Endothelial cell of umbilical vein (primary cell): ENCODE results near the gene ATG14. TPM values are rescaled to one million over a fixed set of nuclear protein-coding genes. Genes with fewer than 3 reads are reported as not detected.

Source experiments
- BruUV-seq: library from RNA; stranded (reverse); fragments of 400-500 nt; replicated peaks from 2 replicates; lab custom pipeline; 2021; lab: Mats Ljungman, UMichigan
- CTCF ChIA-PET: fragments of 300-600, 350-600 bp; sonication (Branson Sonifier 250); formaldehyde crosslinking; loops from one replicate; lab custom pipeline; 2021; ENCODE audit warnings: antibody characterized with exemption, inconsistent platforms; lab: Charles Lee
- POLR2A ChIA-PET: fragments of 300-600, 350-600 bp; sonication (Branson Sonifier 250); formaldehyde crosslinking; loops from one replicate; lab custom pipeline; 2021; ENCODE audit warnings: antibody characterized with exemption, inconsistent platforms; lab: Charles Lee
- DNase-seq: peaks from one replicate; pipeline ENCODE4 v3.0.0-alpha.2; 2011; ENCODE audit warnings: low read depth, low spot score
- FAIRE-seq: peaks from 2 replicates; lab custom pipeline; 2011; peaks lifted over from hg19 to GRCh38; lab: Jason Lieb, UNC
- H2AFZ ChIP-seq: 2 replicates; pipeline ENCODE4 v1.6.0; 2012; ENCODE audit warnings: low read depth, low read length, control low read depth, inconsistent platforms
- H3K27ac ChIP-seq: 2 replicates; pipeline ENCODE4 v1.5.1; 2011; ENCODE audit warnings: low read depth, mild to moderate bottlenecking, control low read depth, low read length, moderate library complexity; ENCODE audit not compliant: insufficient read depth
- H3K27me3 ChIP-seq, 2 experiments: 2 replicates each; pipeline versions ENCODE4 v1.6.0 to v1.6.1; 2011; ENCODE audit warnings: low read length in 2 of 2, mixed read lengths in 1 of 2; ENCODE audit not compliant: control insufficient read depth in 2 of 2, insufficient read depth in 2 of 2
- H3K36me3 ChIP-seq, 2 experiments: 2 replicates in 1 of 2; 3 replicates in 1 of 2; pipeline ENCODE4 v1.5.1; 2011; ENCODE audit warnings: low read length in 2 of 2, mild to moderate bottlenecking in 1 of 2, moderate library complexity in 1 of 2; ENCODE audit not compliant: control insufficient read depth in 2 of 2, insufficient read depth in 2 of 2; ENCODE audit errors: extremely low read depth in 1 of 2
- H3K4me1 ChIP-seq: 3 replicates; pipeline ENCODE4 v1.5.1; 2011; ENCODE audit warnings: mild to moderate bottlenecking, low read length; ENCODE audit not compliant: control insufficient read depth, insufficient read depth; ENCODE audit errors: extremely low read depth
- H3K4me2 ChIP-seq: 2 replicates; pipeline ENCODE4 v1.6.1; 2011; ENCODE audit warnings: low read length, control low read depth, mixed read lengths; ENCODE audit not compliant: insufficient read depth
- H3K4me3 ChIP-seq, 3 experiments: fragments of 200-600 bp in 1 of 3; sonication (generic), shearing (Covaris generic) in 1 of 3; replicated peaks in 1 of 3; 2 replicates each; pipeline ENCODE4 v1.5.1; 2011 to 2016; ENCODE audit warnings: control low read depth in 3 of 3, low read length in 3 of 3, mild to moderate bottlenecking in 2 of 3, inconsistent platforms in 1 of 3, low read depth in 1 of 3, moderate library complexity in 1 of 3; ENCODE audit not compliant: insufficient read depth in 1 of 3
- H3K79me2 ChIP-seq: 2 replicates; pipeline ENCODE4 v1.6.0; 2012; ENCODE audit warnings: low read length, inconsistent platforms; ENCODE audit not compliant: control insufficient read depth, insufficient read depth
- H3K9ac ChIP-seq: replicated peaks from 2 replicates; pipeline ENCODE3; 2011; ENCODE audit warnings: low read length, control low read depth; ENCODE audit not compliant: insufficient read depth; ENCODE audit errors: extremely low read depth
- H3K9me1 ChIP-seq: replicated peaks from 3 replicates; pipeline ENCODE4 v1.6.0; 2011; ENCODE audit warnings: mild to moderate bottlenecking, low read length; ENCODE audit not compliant: control insufficient read depth, insufficient read depth; ENCODE audit errors: extremely low read depth
- H3K9me3 ChIP-seq: replicated peaks from 2 replicates; pipeline ENCODE4 v1.5.1; 2012; ENCODE audit warnings: low read length, inconsistent platforms; ENCODE audit not compliant: control insufficient read depth, insufficient read depth
- H4K20me1 ChIP-seq: replicated peaks from 2 replicates; pipeline ENCODE3; 2011; ENCODE audit warnings: mild to moderate bottlenecking, low read length; ENCODE audit not compliant: control insufficient read depth, insufficient read depth; ENCODE audit errors: extremely low read depth
- EZH2 ChIP-seq: IDR thresholded peaks from 2 replicates; pipeline ENCODE4 v1.6.1; 2012; ENCODE audit warnings: borderline replicate concordance, low read depth, mild to moderate bottlenecking, moderate library complexity, low read length, inconsistent platforms; ENCODE audit not compliant: severe bottlenecking
- FOS ChIP-seq: IDR thresholded peaks from 2 replicates; pipeline ENCODE4 v1.6.1; 2011; ENCODE audit warnings: mild to moderate bottlenecking, low read length, moderate library complexity, borderline replicate concordance; ENCODE audit not compliant: insufficient read depth
- GATA2 ChIP-seq: IDR thresholded peaks from 2 replicates; pipeline ENCODE4 v1.7.0; 2011; ENCODE audit warnings: low read depth, mild to moderate bottlenecking, moderate library complexity, mixed read lengths, low read length; ENCODE audit not compliant: insufficient read length, insufficient read depth
- JUN ChIP-seq: IDR thresholded peaks from 2 replicates; pipeline ENCODE4 v1.6.1; 2011; ENCODE audit warnings: borderline replicate concordance, low read depth; ENCODE audit not compliant: insufficient read length, insufficient read depth
- MYC ChIP-seq: IDR thresholded peaks from one replicate; pipeline ENCODE4 v1.6.1; 2011; ENCODE audit warnings: mild to moderate bottlenecking, low read depth, low read length
- POLR2A ChIP-seq: IDR thresholded peaks from 2 replicates; pipeline ENCODE4 v1.6.1; 2012; ENCODE audit warnings: low read depth, mild to moderate bottlenecking, control low read depth, low read length
- POLR2AphosphoS5 ChIP-seq: IDR thresholded peaks from 2 replicates; pipeline ENCODE4 v1.6.1; 2012; ENCODE audit warnings: low read depth, mild to moderate bottlenecking, control low read depth, low read length, moderate library complexity; ENCODE audit not compliant: insufficient read depth
- dilution Hi-C: fragments of 300-500 bp; cut with MboI; formaldehyde crosslinking; loops from one replicate; pipeline ENCODE4 v1.15.0; 2019; ENCODE audit warnings: low sequenced_read_pairs; ENCODE audit not compliant: extremely low pct_ligation_motif_present
- intact Hi-C: fragments of 100-400 bp; cut with micrococcal nuclease; formaldehyde crosslinking; loops from one replicate; pipeline ENCODE4 v1.10.0; 2022
- polyA plus RNA-seq, 4 experiments: library from polyadenylated mRNA; depleted of rRNA in 3 of 4; stranded (reverse) in 3 of 4; unstranded in 1 of 4; fragments of >200 nt; gene quantifications; 2 replicates each; pipeline versions ENCODE4 v1.2.1 to v1.2.3, GENCODE V29; 2011 to 2012; ENCODE audit warnings: missing spikeins in 1 of 4
- total RNA-seq: library from RNA; stranded (reverse); gene quantifications from 2 replicates; pipeline ENCODE4 v1.2.3, GENCODE V29; 2021
- TF ChIP-seq, protein P1 (sequence below), 2 donors: IDR thresholded peaks; 1 replicate in 1 of 2; 2 replicates in 1 of 2; pipeline ENCODE4 v1.5.1; 2011; ENCODE audit warnings: low read length in 2 of 2, mild to moderate bottlenecking in 2 of 2, moderate library complexity in 2 of 2, control low read depth in 1 of 2, inconsistent platforms in 1 of 2, low read depth in 1 of 2; ENCODE audit not compliant: insufficient read depth in 1 of 2; ENCODE audit errors: extremely low read depth in 1 of 2
- TF ChIP-seq, protein P2 (sequence below): IDR thresholded peaks from 2 replicates; pipeline ENCODE4 v1.6.1; 2011; ENCODE audit not compliant: insufficient read depth, insufficient read length

The ATG14 gene
- total and polyA plus RNA-seq, 2 donors (not counting 3 experiments of a cell fraction or from before 2014, with no cell fraction given), result 5.9 to 10.0 TPM

DNA sequence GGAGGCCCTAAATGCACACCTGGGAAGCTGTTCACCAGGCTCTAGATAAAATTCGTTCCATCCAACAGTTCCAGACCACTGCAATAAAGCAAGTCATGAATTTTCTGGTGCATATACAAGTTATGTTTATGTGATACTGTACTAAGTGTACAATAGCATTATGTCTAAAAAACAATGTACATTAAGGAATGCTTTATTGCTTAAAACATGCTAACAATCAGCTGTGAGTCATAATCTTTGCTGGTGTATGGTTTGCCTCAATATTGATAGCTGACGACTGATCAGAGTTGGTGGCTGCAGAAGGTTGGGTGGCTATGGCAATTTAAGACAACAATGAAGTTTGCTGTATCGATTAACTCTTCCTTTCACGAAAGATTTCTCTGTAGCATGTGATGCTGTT, 52.3 kb downstream of the ATG14 start:
- Histone ChIP-seq H3K9me3 (no peaks in the 10 kb centered on the region), H3K9me1 (no peaks in the 10 kb centered on the region), H3K4me3 (no peak overlapping the region), H3K27ac (no peak overlapping the region), H3K4me2 (no peak overlapping the region), H3K9ac (no peak overlapping the region), H3K79me2 (no peaks in the 10 kb centered on the region), H3K36me3 (no peaks in the 10 kb centered on the region), H3K4me1 (no peaks in the 10 kb centered on the region), H2AFZ (no peak overlapping the region), H4K20me1 (no peaks in the 10 kb centered on the region), H3K27me3 (no peaks in the 10 kb centered on the region)
- TF ChIP-seq EZH2 (no peak), POLR2AphosphoS5 (no peak), FOS (no peak), POLR2A (no peak), MYC (no peak), GATA2 (no peak), JUN (no peak)
- TF ChIP-seq, protein P1, sequence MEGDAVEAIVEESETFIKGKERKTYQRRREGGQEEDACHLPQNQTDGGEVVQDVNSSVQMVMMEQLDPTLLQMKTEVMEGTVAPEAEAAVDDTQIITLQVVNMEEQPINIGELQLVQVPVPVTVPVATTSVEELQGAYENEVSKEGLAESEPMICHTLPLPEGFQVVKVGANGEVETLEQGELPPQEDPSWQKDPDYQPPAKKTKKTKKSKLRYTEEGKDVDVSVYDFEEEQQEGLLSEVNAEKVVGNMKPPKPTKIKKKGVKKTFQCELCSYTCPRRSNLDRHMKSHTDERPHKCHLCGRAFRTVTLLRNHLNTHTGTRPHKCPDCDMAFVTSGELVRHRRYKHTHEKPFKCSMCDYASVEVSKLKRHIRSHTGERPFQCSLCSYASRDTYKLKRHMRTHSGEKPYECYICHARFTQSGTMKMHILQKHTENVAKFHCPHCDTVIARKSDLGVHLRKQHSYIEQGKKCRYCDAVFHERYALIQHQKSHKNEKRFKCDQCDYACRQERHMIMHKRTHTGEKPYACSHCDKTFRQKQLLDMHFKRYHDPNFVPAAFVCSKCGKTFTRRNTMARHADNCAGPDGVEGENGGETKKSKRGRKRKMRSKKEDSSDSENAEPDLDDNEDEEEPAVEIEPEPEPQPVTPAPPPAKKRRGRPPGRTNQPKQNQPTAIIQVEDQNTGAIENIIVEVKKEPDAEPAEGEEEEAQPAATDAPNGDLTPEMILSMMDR (IDR thresholded peaks at IDR 0.05; ENCODE audit: extremely low read depth in 1 of 2, insufficient read depth in 1 of 2, low read depth in 1 of 2, low read length in 2 of 2), result no peak
- TF ChIP-seq, protein P2, sequence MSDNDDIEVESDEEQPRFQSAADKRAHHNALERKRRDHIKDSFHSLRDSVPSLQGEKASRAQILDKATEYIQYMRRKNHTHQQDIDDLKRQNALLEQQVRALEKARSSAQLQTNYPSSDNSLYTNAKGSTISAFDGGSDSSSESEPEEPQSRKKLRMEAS, result no peak
- DNase-seq (no peak), FAIRE-seq (no peak)
- POLR2A ChIA-PET, result no interaction called here
- BruUV-seq, result no TSS peak
- CTCF ChIA-PET, result interaction anchor here (1.0 kb wide), 1 partner anchor 113 kb away, joined by 4 read pairs; no protein-coding TSS in a partner anchor
- intact Hi-C loops (no loop called here), dilution Hi-C loops (no loop called here)
